Trophoblast cell (in vitro differentiated cells and primary cell): ENCODE data around the gene LRRFIP2.
A peak's percentile ranks its signal among the peaks of the same experiment; 100 is the strongest.

Experiments used
- DNase-seq, 2 donors: peaks; one replicate each; pipeline ENCODE4 v3.0.0-alpha.2; 2016
- H2AFZ ChIP-seq: 2 replicates; pipeline ENCODE4 v1.6.1; 2013; ENCODE audit warnings: low read length, moderate library complexity, mild to moderate bottlenecking; ENCODE audit not compliant: insufficient read depth, poor library complexity
- H2AK5ac ChIP-seq: 2 replicates; pipeline ENCODE4 v1.6.1; 2013; ENCODE audit warnings: mild to moderate bottlenecking, low read length
- H2BK120ac ChIP-seq: 2 replicates; pipeline ENCODE4 v1.6.1; 2013; ENCODE audit warnings: low read length, mild to moderate bottlenecking, moderate library complexity; ENCODE audit not compliant: insufficient read depth, poor library complexity
- H2BK12ac ChIP-seq: 2 replicates; pipeline ENCODE4 v1.6.1; 2013; ENCODE audit warnings: mild to moderate bottlenecking, low read length, moderate library complexity
- H2BK5ac ChIP-seq: 2 replicates; pipeline ENCODE4 v1.6.1; 2013; ENCODE audit warnings: low read length, low read depth, moderate library complexity, mild to moderate bottlenecking; ENCODE audit not compliant: poor library complexity
- H3K14ac ChIP-seq: 2 replicates; pipeline ENCODE4 v1.6.1; 2013; ENCODE audit warnings: mild to moderate bottlenecking, low read length
- H3K18ac ChIP-seq: 2 replicates; pipeline ENCODE4 v1.6.1; 2013; ENCODE audit warnings: mild to moderate bottlenecking, low read length
- H3K23ac ChIP-seq: 2 replicates; pipeline ENCODE4 v1.6.1; 2013; ENCODE audit warnings: low read length
- H3K27ac ChIP-seq: 2 replicates; pipeline ENCODE4 v1.5.1; 2013; ENCODE audit warnings: low read depth, mild to moderate bottlenecking, inconsistent platforms, low read length, moderate library complexity
- H3K27me3 ChIP-seq: 2 replicates; pipeline ENCODE4 v1.6.1; 2013; ENCODE audit warnings: inconsistent platforms, mild to moderate bottlenecking, low read length, moderate library complexity; ENCODE audit not compliant: insufficient read depth
- H3K36me3 ChIP-seq, 2 experiments: 1 replicate in 1 of 2; 2 replicates in 1 of 2; pipeline ENCODE4 v1.6.1; 2013; ENCODE audit warnings: low read length in 2 of 2, mild to moderate bottlenecking in 2 of 2, moderate library complexity in 1 of 2; ENCODE audit not compliant: insufficient read depth in 2 of 2, control insufficient read depth in 1 of 2
- H3K4ac ChIP-seq: 2 replicates; pipeline ENCODE4 v1.6.1; 2013; ENCODE audit warnings: low read depth, mild to moderate bottlenecking, low read length, moderate library complexity
- H3K4me1 ChIP-seq, 2 experiments: 1 replicate in 1 of 2; 2 replicates in 1 of 2; pipeline ENCODE4 v1.6.1; 2013; ENCODE audit warnings: low read length in 2 of 2, mild to moderate bottlenecking in 2 of 2, moderate library complexity in 1 of 2; ENCODE audit not compliant: insufficient read depth in 2 of 2, control insufficient read depth in 1 of 2
- H3K4me2 ChIP-seq: 2 replicates; pipeline ENCODE4 v1.6.1; 2013; ENCODE audit warnings: inconsistent platforms, mild to moderate bottlenecking, low read length, moderate library complexity
- H3K4me3 ChIP-seq: 2 replicates; pipeline ENCODE4 v1.5.1; 2013; ENCODE audit warnings: mild to moderate bottlenecking, low read depth, low read length, inconsistent platforms
- H3K79me1 ChIP-seq: one replicate; pipeline ENCODE4 v1.6.1; 2013; ENCODE audit warnings: low read length
- H3K79me2 ChIP-seq: 2 replicates; pipeline ENCODE4 v1.6.1; 2013; ENCODE audit warnings: low read length, mild to moderate bottlenecking; ENCODE audit not compliant: control insufficient read depth, insufficient read depth, poor library complexity
- H3K9ac ChIP-seq: 2 replicates; pipeline ENCODE4 v1.6.1; 2013; ENCODE audit warnings: mild to moderate bottlenecking, low read length
- H3K9me3 ChIP-seq: 2 replicates; pipeline ENCODE4 v1.6.1; 2013; ENCODE audit warnings: low read depth, mild to moderate bottlenecking, control low read depth, inconsistent platforms, low read length; ENCODE audit not compliant: insufficient read depth
- H4K12ac ChIP-seq: 2 replicates; pipeline ENCODE4 v1.6.1; 2013; ENCODE audit warnings: low read depth, mild to moderate bottlenecking, low read length, moderate library complexity
- H4K8ac ChIP-seq: 2 replicates; pipeline ENCODE4 v1.6.1; 2013; ENCODE audit warnings: low read depth, mild to moderate bottlenecking, low read length, moderate library complexity
- H4K91ac ChIP-seq: one replicate; pipeline ENCODE4 v1.6.1; 2013; ENCODE audit warnings: low read depth, mild to moderate bottlenecking, low read length, moderate library complexity
- WGBS: extraction: QIAGEN DNeasy Blood & Tissue Kit; methylation state at CpG from one replicate; pipeline ENCODE4 v1.1.7; 2013; ENCODE audit warnings: missing lambda C conversion rate; ENCODE audit not compliant: insufficient read length, insufficient coverage; ENCODE audit errors: extremely low coverage; 5-methylcytosine and 5-hydroxymethylcytosine counted together

Gene LRRFIP2

GRCh38 chr3:37221407-37221806 lies 47.0 kb upstream of the LRRFIP2 start:
- Histone ChIP-seq H3K27me3 (no peaks in the 10 kb centered on the region), H2BK120ac (no peak overlapping the region), H3K14ac (no peak overlapping the region), H3K4me3 (no peak overlapping the region), H4K8ac (no peak overlapping the region), H2AK5ac (no peak overlapping the region), H3K27ac (no peak overlapping the region), H2AFZ (no peak overlapping the region), H2BK12ac (no peak overlapping the region), H3K4ac (no peak overlapping the region), H3K9me3 (peaks cover 6% of the 10 kb centered on the region), H3K79me2 (no peaks in the 10 kb centered on the region), H3K9ac (no peak overlapping the region), H2BK5ac (no peak overlapping the region), H3K79me1 (no peaks in the 10 kb centered on the region), H3K4me1 (peaks cover 3 to 6% of the 10 kb centered on the region in 2 experiments), H4K12ac (no peak overlapping the region), H3K36me3 (no peaks in the 10 kb centered on the region), H3K4me2 (no peak overlapping the region), H3K23ac (no peak overlapping the region), H4K91ac (no peak overlapping the region), H3K18ac (no peak overlapping the region)
- DNase-seq, result peak; percentile 42 to 81
- no CpG with 5 or more reads among the region's 1 CpG for WGBS

- Histone ChIP-seq H2AFZ (no peak overlapping the region), H3K27me3 (no peaks in the 10 kb centered on the region), H3K27ac (no peak overlapping the region), H3K9me3 (peaks cover 8% of the 10 kb centered on the region), H2BK5ac (no peak overlapping the region), H3K4me3 (no peak overlapping the region), H4K91ac (no peak overlapping the region), H4K12ac (no peak overlapping the region), H2BK12ac (no peak overlapping the region), H3K36me3 (no peaks in the 10 kb centered on the region), H3K4me1 (peaks cover 3 to 6% of the 10 kb centered on the region in 2 experiments), H3K9ac (no peak overlapping the region), H3K4me2 (no peak overlapping the region), H3K79me1 (no peaks in the 10 kb centered on the region), H3K23ac (no peak overlapping the region), H2AK5ac (no peak overlapping the region), H3K14ac (no peak overlapping the region), H3K79me2 (no peaks in the 10 kb centered on the region), H3K18ac (no peak overlapping the region), H2BK120ac (no peak overlapping the region), H4K8ac (no peak overlapping the region), H3K4ac (no peak overlapping the region)
- DNase-seq, result no peak
- WGBS, result no CpG with 5 or more reads among the region's 1 CpG
Measured at GRCh38 chr3:37219266-37219665, 44.9 kb upstream of the LRRFIP2 start.

GRCh38 chr3:37218206-37218605 lies 43.8 kb upstream of the LRRFIP2 start:
- no peak overlapping the region for H3K4ac ChIP-seq
- H2BK12ac ChIP-seq, result no peak overlapping the region
- H2AK5ac ChIP-seq, result no peak overlapping the region
- H3K14ac ChIP-seq, result no peak overlapping the region
- peak overlapping the region; percentile 6 for H3K4me3 ChIP-seq
- no peak overlapping the region for H2BK5ac ChIP-seq
- peaks cover 3% of the 10 kb centered on the region in 2 experiments for H3K4me1 ChIP-seq
- DNase-seq, result no peak
- H4K12ac ChIP-seq, result no peak overlapping the region
- no peak overlapping the region for H3K4me2 ChIP-seq
- no CpG with 5 or more reads among the region's 1 CpG for WGBS
- H2BK120ac ChIP-seq, result no peak overlapping the region
- H3K36me3 ChIP-seq, result no peaks in the 10 kb centered on the region
- H4K8ac ChIP-seq, result no peak overlapping the region
- H3K27ac ChIP-seq, result no peak overlapping the region
- no peak overlapping the region for H4K91ac ChIP-seq
- no peak overlapping the region for H3K23ac ChIP-seq
- no peaks in the 10 kb centered on the region for H3K27me3 ChIP-seq
- no peaks in the 10 kb centered on the region for H3K79me2 ChIP-seq
- H2AFZ ChIP-seq, result no peak overlapping the region
- H3K18ac ChIP-seq, result no peak overlapping the region
- peaks cover 8% of the 10 kb centered on the region for H3K9me3 ChIP-seq
- no peaks in the 10 kb centered on the region for H3K79me1 ChIP-seq
- H3K9ac ChIP-seq, result no peak overlapping the region

DNA sequence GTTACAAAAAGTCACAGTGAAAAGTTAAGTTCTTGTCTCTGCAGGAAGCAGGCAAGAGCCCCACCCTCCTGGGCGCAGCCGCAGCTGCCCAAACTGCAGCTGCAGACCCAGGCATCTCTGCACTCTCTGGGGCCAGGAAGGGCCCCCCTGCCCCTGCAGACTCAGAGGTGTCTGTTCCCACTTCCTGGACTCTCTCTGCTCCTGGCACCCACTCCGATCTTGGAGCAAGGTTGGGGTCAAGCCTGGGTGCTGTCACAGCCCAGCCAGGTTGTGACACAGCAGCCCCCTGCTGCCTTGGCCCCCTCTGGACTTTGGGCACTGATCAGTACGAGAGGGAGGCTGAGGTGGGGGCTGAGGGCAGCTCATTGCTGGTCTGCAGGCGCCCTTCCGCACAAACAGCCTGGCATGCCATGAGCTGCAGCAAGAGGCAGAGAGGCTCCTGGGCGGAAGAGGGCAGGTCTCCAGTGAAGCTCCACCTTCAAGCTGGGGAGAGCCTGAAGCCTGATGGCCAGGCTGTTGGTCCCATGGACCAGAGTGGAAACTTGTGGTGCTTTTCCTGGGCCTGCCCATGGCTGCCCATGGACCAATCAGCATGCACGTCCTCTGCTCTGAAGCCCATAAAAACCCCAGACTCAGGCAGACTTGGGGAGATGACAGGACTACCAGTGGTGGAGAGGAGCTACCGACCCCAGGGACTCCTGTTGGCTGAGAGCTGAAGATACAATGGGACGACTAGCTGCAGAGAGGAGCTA lies 42.9 kb upstream of the LRRFIP2 start:
- Histone ChIP-seq H4K12ac (no peak overlapping the region), H4K8ac (no peak overlapping the region), H2AFZ (no peak overlapping the region), H3K9me3 (peaks cover 8% of the 10 kb centered on the region), H3K27ac (no peak overlapping the region), H2BK120ac (no peak overlapping the region), H3K27me3 (no peaks in the 10 kb centered on the region), H3K4me2 (no peak overlapping the region), H3K4ac (no peak overlapping the region), H3K14ac (no peak overlapping the region), H3K4me3 (no peak overlapping the region), H3K79me1 (no peaks in the 10 kb centered on the region), H3K36me3 (no peaks in the 10 kb centered on the region), H3K9ac (no peak overlapping the region), H3K23ac (no peak overlapping the region), H4K91ac (no peak overlapping the region), H3K4me1 (no peaks in the 10 kb centered on the region), H2BK12ac (no peak overlapping the region), H3K18ac (no peak overlapping the region), H2BK5ac (no peak overlapping the region), H2AK5ac (no peak overlapping the region), H3K79me2 (no peaks in the 10 kb centered on the region)
- DNase-seq, result no peak
- WGBS, result no CpG with 5 or more reads among the region's 10 CpGs
